HG03025 (cell line): ENCODE results near the gene SQSTM1.
"Not testable (repeated sequence)": the region's sequence is repeated elsewhere in the genome, so short reads cannot be mapped to it uniquely, and the experiment has no call there.

ENCODE experiments used
- ATAC-seq: cut with Tn5 transposase; IDR thresholded peaks from one replicate; pipeline ENCODE4 v1.9.1; 2021; ENCODE audit warnings: mild to moderate bottlenecking, moderate library complexity; ENCODE audit not compliant: unreplicated experiment, low FRiP score

The SQSTM1 gene

GRCh38 chr5:179870952-179871351, 50.2 kb downstream of the SQSTM1 start:
- ATAC-seq = no peak

GRCh38 chr5:179871533-179871932, 50.8 kb downstream of the SQSTM1 start:
- not testable (repeated sequence) for ATAC-seq

- ATAC-seq = no peak
These were observed 51.5 kb downstream of the SQSTM1 start for GRCh38 chr5:179872055-179872827.

GRCh38 chr5:179872828-179873575, 52.3 kb downstream of the SQSTM1 start:
- ATAC-seq = no peak

- ATAC-seq = no peak
These were observed 52.9 kb downstream of the SQSTM1 start for GRCh38 chr5:179873588-179874110.

GRCh38 chr5:179874136-179874535, 53.4 kb downstream of the SQSTM1 start:
- no peak for ATAC-seq

GRCh38 chr5:179874536-179875292, 54.0 kb downstream of the SQSTM1 start:
- no peak for ATAC-seq

GRCh38 chr5:179875741-179876609, 55.3 kb downstream of the SQSTM1 start:
- no peak for ATAC-seq

- no peak for ATAC-seq
These were observed 55.9 kb downstream of the SQSTM1 start for GRCh38 chr5:179876610-179876952.

GRCh38 chr5:179878222-179879002, 57.7 kb downstream of the SQSTM1 start:
- no peak for ATAC-seq

- no peak for ATAC-seq
These were observed 58.4 kb downstream of the SQSTM1 start for GRCh38 chr5:179879003-179879689.

- no peak for ATAC-seq
These were observed 58.9 kb downstream of the SQSTM1 start for GRCh38 chr5:179879690-179880010.

- ATAC-seq = no peak
These were observed 59.5 kb downstream of the SQSTM1 start for GRCh38 chr5:179880066-179880650.

GRCh38 chr5:179880848-179881590, 60.3 kb downstream of the SQSTM1 start:
- no peak for ATAC-seq

- no peak for ATAC-seq
These were observed 61.6 kb downstream of the SQSTM1 start for GRCh38 chr5:179882338-179882737.

- ATAC-seq = no peak
These were observed 62.5 kb downstream of the SQSTM1 start for GRCh38 chr5:179883163-179883562.

GRCh38 chr5:179885491-179886090, 64.9 kb downstream of the SQSTM1 start:
- no peak for ATAC-seq
